ENCODE results near the gene SSTR4.

DNA sequence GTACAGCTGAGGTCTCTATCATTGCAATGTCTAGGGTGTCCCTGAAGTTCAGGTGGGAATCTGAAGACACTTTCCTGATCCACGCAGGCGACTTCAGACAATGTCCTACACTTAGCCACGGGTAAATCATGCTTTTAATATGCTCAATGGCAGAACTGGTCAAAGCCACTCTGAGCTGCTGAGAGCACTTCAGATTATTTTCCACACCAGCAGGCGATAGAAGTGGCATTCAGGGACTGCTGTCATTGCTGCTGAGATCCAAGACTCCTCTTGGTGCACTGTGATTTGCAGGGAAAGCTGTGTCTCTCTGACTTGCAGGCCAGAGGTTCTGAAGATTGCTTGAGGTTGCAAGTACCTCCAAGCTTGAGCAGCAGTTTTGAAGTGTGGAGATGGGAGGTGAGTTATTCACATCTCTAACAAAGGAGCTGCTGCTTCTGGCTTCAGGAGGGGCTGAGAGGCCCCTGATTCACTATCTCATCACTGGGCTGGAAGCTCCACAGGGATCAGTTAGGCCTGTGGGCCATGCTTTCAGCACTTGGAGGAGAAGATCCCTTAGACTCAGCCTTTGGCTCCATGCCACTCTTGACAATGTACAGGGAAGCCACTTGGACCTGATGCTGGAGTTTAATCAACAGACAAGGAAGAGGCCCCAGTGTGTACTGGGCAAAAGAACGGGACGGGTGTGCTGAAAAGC is 2.9 kb upstream of the SSTR4 start:
- TF ChIP-seq, protein P1, sequence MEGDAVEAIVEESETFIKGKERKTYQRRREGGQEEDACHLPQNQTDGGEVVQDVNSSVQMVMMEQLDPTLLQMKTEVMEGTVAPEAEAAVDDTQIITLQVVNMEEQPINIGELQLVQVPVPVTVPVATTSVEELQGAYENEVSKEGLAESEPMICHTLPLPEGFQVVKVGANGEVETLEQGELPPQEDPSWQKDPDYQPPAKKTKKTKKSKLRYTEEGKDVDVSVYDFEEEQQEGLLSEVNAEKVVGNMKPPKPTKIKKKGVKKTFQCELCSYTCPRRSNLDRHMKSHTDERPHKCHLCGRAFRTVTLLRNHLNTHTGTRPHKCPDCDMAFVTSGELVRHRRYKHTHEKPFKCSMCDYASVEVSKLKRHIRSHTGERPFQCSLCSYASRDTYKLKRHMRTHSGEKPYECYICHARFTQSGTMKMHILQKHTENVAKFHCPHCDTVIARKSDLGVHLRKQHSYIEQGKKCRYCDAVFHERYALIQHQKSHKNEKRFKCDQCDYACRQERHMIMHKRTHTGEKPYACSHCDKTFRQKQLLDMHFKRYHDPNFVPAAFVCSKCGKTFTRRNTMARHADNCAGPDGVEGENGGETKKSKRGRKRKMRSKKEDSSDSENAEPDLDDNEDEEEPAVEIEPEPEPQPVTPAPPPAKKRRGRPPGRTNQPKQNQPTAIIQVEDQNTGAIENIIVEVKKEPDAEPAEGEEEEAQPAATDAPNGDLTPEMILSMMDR (IDR thresholded peaks at IDR 0.05), result no peak
- no peak for TF ChIP-seq POLR2A (IDR thresholded peaks at IDR 0.05)

All from Peyer's patch (tissue), 4 donors.